KOPT-K1 (cell line): ENCODE results near the gene SRRM2.

Experiments
- H3K27ac ChIP-seq: fragments of 200-600 bp; sonication (generic); 2 replicates; pipeline ENCODE4 v1.5.1; 2016; ENCODE audit warnings: antibody characterized with exemption, mild to moderate bottlenecking, low read depth, low read length; ENCODE audit not compliant: poor library complexity, severe bottlenecking
- H3K36me3 ChIP-seq: fragments of 200-600 bp; sonication (generic); 2 replicates; pipeline ENCODE4 v1.5.1; 2017; ENCODE audit warnings: antibody characterized with exemption, mild to moderate bottlenecking, low read length, moderate library complexity; ENCODE audit not compliant: insufficient read depth
- H3K9me3 ChIP-seq: fragments of 200-600 bp; sonication (generic); 2 replicates; pipeline ENCODE4 v1.5.1; 2017; ENCODE audit warnings: antibody characterized with exemption, low read length, mild to moderate bottlenecking; ENCODE audit not compliant: insufficient read depth, poor library complexity, severe bottlenecking

The SRRM2 gene

GRCh38 chr16:2773188-2773968 is 20.9 kb downstream of the SRRM2 start:
- H3K36me3 ChIP-seq, result peaks cover 72% of the 10 kb centered on the region
- no peak overlapping the region for H3K27ac ChIP-seq

GRCh38 chr16:2774161-2774891 is 21.9 kb downstream of the SRRM2 start:
- H3K36me3 ChIP-seq, result peaks cover 63% of the 10 kb centered on the region
- H3K27ac ChIP-seq, result no peak overlapping the region
- no peaks in the 10 kb centered on the region for H3K9me3 ChIP-seq

More at GRCh38 chr16:2773188-2773968, 20.9 kb downstream of the SRRM2 start:
- H3K9me3 ChIP-seq, result no peaks in the 10 kb centered on the region

GRCh38 chr16:2775131-2775716 is 22.8 kb downstream of the SRRM2 start:
- no peak overlapping the region for H3K27ac ChIP-seq
- H3K9me3 ChIP-seq, result no peaks in the 10 kb centered on the region
- peaks cover 54% of the 10 kb centered on the region for H3K36me3 ChIP-seq

- peak overlapping the region; percentile 100 for H3K27ac ChIP-seq
- H3K36me3 ChIP-seq, result peaks cover 47% of the 10 kb centered on the region
- no peaks in the 10 kb centered on the region for H3K9me3 ChIP-seq
These were observed 23.5 kb downstream of the SRRM2 start for GRCh38 chr16:2775765-2776499.

- no peaks in the 10 kb centered on the region for H3K9me3 ChIP-seq
- peak overlapping the region; percentile 100 for H3K27ac ChIP-seq
- peaks cover 40% of the 10 kb centered on the region for H3K36me3 ChIP-seq
These were observed 24.2 kb downstream of the SRRM2 start for GRCh38 chr16:2776500-2777139.

GRCh38 chr16:2777231-2777902 is 24.9 kb downstream of the SRRM2 start, which contains the start of gene ELOB:
Gene ELOB (minus strand): TSS chr16:2777280. CDS start chr16:2777239, 41 bp downstream.
- Histone ChIP-seq H3K36me3 (peaks cover 32% of the 10 kb centered on the region), H3K9me3 (no peaks in the 10 kb centered on the region), H3K27ac (peak within 1 kb of the TSS; percentile 100)

- Histone ChIP-seq H3K27ac (peak overlapping the region; percentile 100), H3K36me3 (peaks cover 26% of the 10 kb centered on the region), H3K9me3 (no peaks in the 10 kb centered on the region)
These were observed 25.6 kb downstream of the SRRM2 start for GRCh38 chr16:2777903-2778629.

- H3K9me3 ChIP-seq, result no peaks in the 10 kb centered on the region
- peak overlapping the region; percentile 100 for H3K27ac ChIP-seq
- peaks cover 20% of the 10 kb centered on the region for H3K36me3 ChIP-seq
These were observed 26.2 kb downstream of the SRRM2 start for GRCh38 chr16:2778630-2778958.

- Histone ChIP-seq H3K27ac (no peak overlapping the region), H3K36me3 (peaks cover 13% of the 10 kb centered on the region), H3K9me3 (no peaks in the 10 kb centered on the region)
These were observed 26.9 kb downstream of the SRRM2 start for GRCh38 chr16:2779151-2779920.

GRCh38 chr16:2779978-2780898 is 27.8 kb downstream of the SRRM2 start:
- peaks cover 4% of the 10 kb centered on the region; the same call in 1 of the 2 replicates for H3K36me3 ChIP-seq
- no peak overlapping the region for H3K27ac ChIP-seq
- no peaks in the 10 kb centered on the region for H3K9me3 ChIP-seq

GRCh38 chr16:2782583-2783351 is 30.3 kb downstream of the SRRM2 start:
- Histone ChIP-seq H3K27ac (no peak overlapping the region), H3K9me3 (no peaks in the 10 kb centered on the region), H3K36me3 (no peaks in the 10 kb centered on the region)
